HG02852 (cell line): ENCODE measurements around the gene GSK3A.
A peak's percentile ranks its signal among the peaks of the same experiment; 100 is the strongest.

ENCODE experiments used
- ATAC-seq: cut with Tn5 transposase; IDR thresholded peaks from one replicate; pipeline ENCODE4 v1.9.1; 2021; ENCODE audit warnings: mild to moderate bottlenecking, moderate library complexity; ENCODE audit not compliant: unreplicated experiment

The GSK3A gene

DNA sequence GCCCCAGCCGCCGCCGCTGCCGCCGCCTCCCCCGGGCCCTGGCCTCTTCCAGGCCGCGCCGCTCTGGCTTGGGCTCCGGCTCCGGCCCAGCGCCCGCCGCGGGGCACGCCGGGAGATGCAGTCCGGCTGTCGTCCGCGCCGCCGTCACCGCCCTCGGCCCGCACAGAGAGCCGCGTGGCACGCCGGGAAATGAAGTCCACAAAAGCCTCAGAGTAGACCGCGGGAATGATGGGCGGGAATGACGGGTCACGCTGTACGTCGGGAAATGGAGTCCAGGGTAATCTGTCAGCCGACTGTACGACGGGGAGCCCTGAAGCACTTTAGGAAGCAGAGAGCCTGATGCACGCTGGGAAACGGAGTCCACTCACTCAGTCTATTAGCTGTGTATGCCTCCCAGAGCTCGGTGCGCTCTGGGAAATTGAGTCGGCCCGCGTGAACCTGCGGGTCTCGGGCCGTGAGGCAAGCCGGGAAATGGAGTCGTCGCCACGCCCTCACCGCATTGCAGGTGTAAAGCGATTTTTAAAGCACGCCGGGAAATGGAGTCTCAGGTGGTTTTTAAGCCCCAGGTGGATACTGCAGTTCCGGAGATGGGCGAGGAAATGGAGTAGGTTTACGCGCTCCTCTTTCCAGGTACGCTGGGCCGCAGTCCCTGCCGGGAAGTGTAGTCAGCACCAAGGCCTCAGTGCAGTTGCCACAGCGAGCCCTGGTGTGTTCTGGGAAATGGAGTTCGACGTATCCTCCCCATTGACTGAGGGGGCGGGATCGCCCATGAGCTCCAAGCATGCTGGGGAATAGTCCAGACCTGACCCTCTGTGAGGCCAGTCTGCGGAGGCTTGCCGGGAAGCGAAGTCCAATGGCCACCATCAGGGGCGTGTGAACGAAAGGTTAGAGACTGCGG, at the start of gene GSK3A:
TSS of gene GSK3A (minus strand) at position 91 of the 898 bp plus-strand sequence. CDS start 137 bp downstream, outside the sequence.
- peak; percentile 58 for ATAC-seq

- no peak for ATAC-seq
Observed at GRCh38 chr19:42291435-42291810, 49.0 kb upstream of the GSK3A start.

GRCh38 chr19:42290523-42291434, 48.4 kb upstream of the GSK3A start:
- no peak for ATAC-seq

GRCh38 chr19:42290136-42290522, 47.7 kb upstream of the GSK3A start:
- ATAC-seq: no peak

DNA sequence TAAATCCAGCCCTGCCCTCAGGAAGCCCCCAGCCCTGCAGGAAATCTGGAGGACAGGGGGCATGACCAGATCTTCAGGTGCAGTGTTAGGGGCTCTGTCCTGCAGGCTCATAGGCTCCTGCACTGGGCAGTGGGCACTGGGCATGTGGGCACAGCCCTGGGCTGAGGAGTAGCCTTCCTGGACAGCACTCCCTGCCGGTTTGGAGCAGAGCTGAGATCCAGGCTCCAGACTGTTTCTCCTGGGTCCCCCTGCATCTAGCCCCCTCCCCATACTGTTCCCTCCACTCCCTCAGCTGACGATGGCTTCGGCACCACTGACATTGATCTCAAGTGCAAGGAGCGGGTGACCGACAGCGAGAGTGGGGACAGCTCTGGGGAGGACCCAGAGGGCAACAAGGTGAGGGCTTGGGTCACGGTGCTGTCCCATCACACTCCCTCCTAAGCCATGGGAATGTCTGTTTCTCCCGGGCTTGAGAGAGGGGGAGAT, 47.2 kb upstream of the GSK3A start:
- no peak for ATAC-seq

DNA sequence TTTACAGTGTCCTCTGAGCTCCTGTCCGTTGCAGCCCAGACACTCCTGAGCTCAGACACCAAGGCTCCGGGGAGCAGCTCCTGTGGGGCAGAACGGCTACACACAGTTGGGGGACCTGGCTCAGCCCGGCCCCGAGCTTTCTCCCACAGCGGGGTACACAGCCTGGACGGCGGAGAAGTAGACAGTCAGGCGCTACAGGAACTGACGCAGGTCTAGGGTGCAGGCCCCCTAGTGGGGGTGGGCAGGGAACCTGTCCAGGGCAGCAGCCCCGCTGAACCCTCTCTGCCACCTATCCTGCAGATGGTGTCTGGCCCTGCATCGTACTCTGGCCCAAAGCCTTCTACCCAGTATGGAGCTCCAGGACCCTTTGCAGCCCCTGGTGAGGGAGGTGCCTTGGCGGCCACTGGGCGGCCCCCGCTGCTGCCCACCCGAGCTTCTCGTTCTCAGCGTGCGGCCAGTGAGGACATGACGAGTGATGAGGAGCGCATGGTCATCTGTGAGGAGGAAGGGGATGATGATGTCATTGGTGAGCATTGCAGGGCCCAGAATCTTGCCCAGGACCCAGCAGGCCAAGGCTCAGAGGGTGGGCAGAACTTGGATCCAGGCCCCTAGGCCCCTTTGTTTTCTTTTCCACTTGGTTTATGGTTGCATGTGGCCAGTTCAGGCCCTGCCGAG, 46.6 kb upstream of the GSK3A start:
- no peak for ATAC-seq

GRCh38 chr19:42288387-42288786, 46.0 kb upstream of the GSK3A start:
- no peak for ATAC-seq

- no peak for ATAC-seq
Observed at GRCh38 chr19:42287827-42288107, 45.4 kb upstream of the GSK3A start.

GRCh38 chr19:42287017-42287826, 44.8 kb upstream of the GSK3A start:
- no peak for ATAC-seq

DNA sequence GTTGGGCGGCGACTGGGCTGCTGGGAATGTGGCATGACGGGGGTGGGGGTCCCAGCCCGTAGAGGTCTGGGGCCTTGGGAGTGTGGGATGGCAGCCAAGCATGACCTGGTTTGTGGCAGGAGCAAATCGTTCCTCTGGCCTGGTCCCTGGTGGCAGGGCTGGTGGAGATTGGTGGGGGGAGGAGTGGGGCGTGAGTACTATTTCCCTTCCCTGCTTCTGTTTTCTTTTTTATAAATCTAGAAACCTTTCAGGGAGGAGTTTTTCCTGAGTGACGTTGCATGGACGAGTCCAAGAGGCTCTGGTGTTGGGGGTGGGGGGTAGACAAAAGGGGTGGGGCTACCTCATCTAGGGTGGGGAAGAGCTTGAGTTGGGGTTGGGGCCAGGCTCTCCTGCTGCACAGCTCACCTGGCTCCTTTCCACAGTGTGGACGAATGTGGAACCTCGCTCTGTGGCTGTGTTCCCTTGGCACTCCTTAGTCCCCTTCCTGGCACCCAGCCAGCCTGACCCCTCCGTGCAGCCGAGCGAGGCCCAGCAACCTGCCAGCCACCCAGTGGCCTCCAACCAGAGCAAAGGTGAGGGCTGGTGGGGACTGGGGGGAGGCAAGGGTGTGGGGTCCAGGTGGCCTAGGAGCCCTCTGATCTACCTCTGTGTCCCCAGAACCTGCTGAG, 44.1 kb upstream of the GSK3A start:
- ATAC-seq: no peak

DNA sequence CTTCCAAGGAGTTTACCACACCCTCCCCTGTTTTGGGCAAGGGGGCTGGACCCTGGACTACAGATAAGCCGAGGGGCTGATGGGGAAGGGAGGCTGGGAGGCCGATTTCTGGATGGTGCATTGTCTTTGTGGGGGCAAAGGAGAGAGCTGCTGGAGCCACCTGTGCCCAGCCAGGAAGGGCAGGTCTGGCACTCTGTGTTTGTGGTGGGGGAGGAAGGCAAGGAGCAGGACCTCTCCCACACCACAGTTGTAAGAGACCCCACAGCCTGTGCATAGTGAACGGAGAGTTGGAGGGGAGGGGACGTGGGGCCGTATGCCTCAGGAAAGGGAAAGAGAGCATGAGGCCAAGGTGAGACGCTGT, 43.6 kb upstream of the GSK3A start:
- no peak for ATAC-seq

DNA sequence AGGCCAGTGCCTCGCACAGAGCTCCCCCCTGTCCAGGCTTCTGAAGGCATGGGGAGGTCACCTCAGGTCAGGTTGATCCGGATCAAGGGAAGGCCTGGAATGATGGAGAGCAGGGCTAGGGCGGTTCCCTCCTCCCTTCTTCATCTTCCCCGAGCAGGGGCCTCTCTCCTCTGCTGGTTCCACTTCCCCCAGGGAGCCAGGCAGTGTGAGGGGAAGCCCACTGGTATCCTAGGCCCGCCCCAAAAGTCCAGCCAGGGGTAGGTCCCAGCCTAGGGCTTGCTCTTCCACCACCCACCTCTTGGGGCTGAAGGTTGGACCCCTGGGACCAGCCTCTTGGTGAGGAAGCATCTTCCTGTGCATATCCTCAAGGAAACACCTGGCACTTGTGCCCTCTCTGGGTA, 43.1 kb upstream of the GSK3A start:
- no peak for ATAC-seq

- ATAC-seq: no peak
Observed at GRCh38 chr19:42284591-42285341, 42.4 kb upstream of the GSK3A start.

DNA sequence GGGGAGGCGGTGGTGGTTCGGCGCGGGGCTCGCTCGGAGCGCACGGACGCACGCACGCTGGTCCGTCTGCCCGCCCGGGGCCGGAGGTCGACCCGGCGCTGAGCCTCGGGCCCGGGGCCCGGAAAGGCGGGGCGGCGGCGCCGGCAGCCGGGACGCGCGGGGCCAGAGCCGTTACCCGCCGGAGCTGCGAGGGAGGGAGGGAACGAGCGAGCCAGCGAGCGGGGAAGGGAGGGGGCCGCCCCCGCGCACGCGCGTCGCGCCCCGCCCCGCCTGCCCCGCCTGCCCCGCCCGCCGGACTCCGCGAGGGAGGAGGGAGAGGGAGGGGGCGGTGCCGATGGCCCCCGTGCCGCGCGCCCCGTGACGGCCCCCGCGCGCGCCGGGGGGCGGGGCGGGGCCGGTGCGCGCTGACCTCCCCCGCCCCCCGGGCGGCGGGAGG, 41.7 kb upstream of the GSK3A start:
- ATAC-seq: peak; percentile 34

- ATAC-seq: peak; percentile 39
Observed at GRCh38 chr19:42283188-42284065, 41.0 kb upstream of the GSK3A start.

DNA sequence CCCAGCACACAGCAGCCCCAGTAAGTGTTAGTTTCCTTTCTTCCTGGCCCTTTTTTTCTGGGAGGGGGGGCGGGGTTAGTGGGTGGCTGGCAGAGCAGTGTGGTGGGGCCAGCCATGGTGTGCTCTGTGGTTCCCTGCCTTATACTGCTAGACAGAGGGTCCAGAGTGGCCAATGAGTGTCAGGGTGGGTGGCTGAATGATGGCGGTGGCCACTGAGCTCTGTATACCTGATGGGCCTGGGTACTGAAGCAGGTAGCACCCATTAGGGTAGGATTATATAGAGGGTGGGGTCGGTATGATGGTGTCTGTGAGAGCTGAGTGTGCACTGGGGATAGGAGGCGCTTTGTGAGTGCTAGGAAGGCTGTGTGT, 40.4 kb upstream of the GSK3A start:
- no peak for ATAC-seq

DNA sequence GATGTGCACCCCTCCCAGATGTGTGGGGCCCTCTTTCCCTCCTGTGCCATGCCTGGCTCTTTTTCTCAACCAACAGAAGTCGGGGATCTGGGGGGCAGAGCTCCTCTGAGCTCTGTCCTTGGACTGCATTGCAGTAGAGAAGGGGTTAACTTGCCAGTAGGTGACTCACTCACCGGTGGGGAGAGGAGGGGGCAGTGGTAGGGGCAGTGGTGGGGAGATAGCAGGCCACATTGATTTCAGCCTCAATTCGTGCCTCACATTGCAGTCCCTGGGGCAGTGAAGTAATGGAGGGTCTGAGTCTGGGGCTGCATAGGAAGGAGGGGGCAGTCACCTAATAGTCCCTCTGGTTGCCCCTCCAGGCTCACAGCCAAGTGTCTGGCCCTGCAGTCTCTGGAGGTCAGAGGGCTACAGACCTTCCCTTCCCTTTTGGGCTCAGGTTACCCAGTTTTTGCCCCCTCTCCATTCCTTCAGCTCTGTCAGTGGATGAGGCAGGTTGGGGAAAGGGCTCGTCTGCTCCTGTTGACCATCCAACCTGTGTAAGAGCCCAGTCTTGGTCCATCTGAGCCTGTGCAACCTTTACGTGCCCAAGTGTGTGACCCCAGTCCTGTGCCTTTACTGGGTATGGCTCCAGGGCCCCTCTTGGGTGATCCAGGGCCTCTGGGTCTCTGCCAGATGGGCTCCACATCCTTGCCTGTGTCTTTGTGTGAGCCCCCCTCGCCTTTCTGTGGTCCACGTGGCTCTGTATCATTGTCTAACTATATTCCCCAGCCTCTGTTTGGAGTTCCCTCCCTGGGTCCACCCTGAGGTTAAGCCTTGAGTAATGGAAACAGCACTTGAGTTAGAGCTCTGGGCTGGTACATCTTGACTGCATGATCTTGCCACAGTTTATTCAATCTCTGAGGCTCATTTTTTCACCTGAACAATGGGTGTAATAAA, 39.7 kb upstream of the GSK3A start:
- ATAC-seq: no peak
